Esophagus squamous epithelium (tissue), 5 donors: ENCODE measurements around the gene KCNQ1. TPM values are rescaled to one million over a fixed set of nuclear protein-coding genes. Genes with fewer than 3 reads are reported as not detected.
A peak's percentile ranks its signal among the peaks of the same experiment; 100 is the strongest.

Experiments used
- DNase-seq: peaks from one replicate; lab custom pipeline; 2025; lab: John Stamatoyannopoulos, UW
- H3K27ac ChIP-seq, 4 donors: fragments of 200-600 bp; sonication (generic); one replicate each; pipeline ENCODE4 v1.5.1; 2016 to 2019; ENCODE audit warnings: mild to moderate bottlenecking in 1 of 4
- H3K27me3 ChIP-seq, 4 donors: fragments of 200-600 bp; sonication (generic); 1 replicate in 3 of 4; 2 replicates in 1 of 4; pipeline versions ENCODE4 v1.5.1 to v1.6.0; 2017 to 2021; ENCODE audit warnings: antibody characterized with exemption in 1 of 4
- H3K36me3 ChIP-seq, 3 donors: fragments of 200-600 bp; sonication (generic); one replicate each; pipeline ENCODE4 v1.5.1; 2016 to 2019
- H3K4me1 ChIP-seq, 3 donors: fragments of 200-600 bp; sonication (generic); one replicate each; pipeline ENCODE4 v1.5.1; 2017 to 2019
- H3K4me3 ChIP-seq, 4 donors: fragments of 200-600 bp; sonication (generic); 1 replicate in 3 of 4; 2 replicates in 1 of 4; pipeline ENCODE4 v1.5.1; 2016 to 2019; ENCODE audit warnings: mild to moderate bottlenecking in 2 of 4, moderate library complexity in 1 of 4
- H3K9me3 ChIP-seq, 3 donors: fragments of 200-600 bp; sonication (generic); one replicate each; pipeline ENCODE4 v1.5.1; 2016 to 2019
- CTCF ChIP-seq, 6 experiments: fragments of 450-650 bp in 4 of 6; fragments of 200-600 bp in 2 of 6; sonication (generic) in 2 of 6; IDR thresholded peaks; one replicate each; pipeline ENCODE4 v1.5.1; 2016 to 2019; ENCODE audit warnings: antibody characterized with exemption in 6 of 6, mild to moderate bottlenecking in 4 of 6, moderate library complexity in 4 of 6
- POLR2A ChIP-seq, 4 donors: fragments of 450-650 bp; IDR thresholded peaks; one replicate each; pipeline ENCODE4 v1.6.1; 2017; ENCODE audit warnings: antibody characterized with exemption in 4 of 4, mild to moderate bottlenecking in 4 of 4, moderate library complexity in 3 of 4
- WGBS, 2 donors: methylation state at CpG; one replicate each; pipeline ENCODE4 v1.1.5; 2018; 5-methylcytosine and 5-hydroxymethylcytosine counted together
- intact Hi-C: fragments of 100-400 bp; cut with DNase I; formaldehyde crosslinking; loops from one replicate; pipeline ENCODE4 v1.15.0; 2022
- total RNA-seq, 4 donors: library from RNA; depleted of rRNA; stranded (reverse); fragments of >200 nt; gene quantifications; one replicate each; pipeline ENCODE4 v1.1.0, GENCODE V29; 2016
- donor health status: DM: yes; HTN: yes; CAD: no.

Gene KCNQ1
- total RNA-seq, 4 donors from 2014 or later: 0.61 to 3.1 (median 0.72) TPM

- Histone ChIP-seq H3K9me3 (no peaks in the 10 kb centered on the region), H3K27me3 (peaks cover 0 to 91% (median 0%) of the 10 kb centered on the region in 4 donors), H3K27ac (no peak overlapping the region), H3K4me3 (peak overlapping the region in 1 of 4 donors; percentile 66), H3K4me1 (peaks cover 20 to 40% (median 20%) of the 10 kb centered on the region in 3 donors), H3K36me3 (no peaks in the 10 kb centered on the region)
- peak in 1 of 4 donors; percentile 7 for TF ChIP-seq POLR2A (IDR thresholded peaks at IDR 0.05)
- TF ChIP-seq CTCF (IDR thresholded peaks at IDR 0.05): no peak
- intact Hi-C loops: no loop called here
- DNase-seq: no peak
- 61% methylated on average over 9 of the region's 15 CpGs; no CpG with 5 or more reads in 1 of the 2 donors for WGBS, 2 donors
Measured at GRCh38 chr11:2446590-2447252, 1.9 kb downstream of the KCNQ1 start.

GRCh38 chr11:2447253-2447950, 2.6 kb downstream of the KCNQ1 start:
- TF ChIP-seq POLR2A (IDR thresholded peaks at IDR 0.05): no peak
- TF ChIP-seq CTCF (IDR thresholded peaks at IDR 0.05): no peak
- Histone ChIP-seq H3K4me3 (no peak overlapping the region), H3K27ac (no peak overlapping the region), H3K9me3 (no peaks in the 10 kb centered on the region), H3K27me3 (peaks cover 0 to 94% (median 0%) of the 10 kb centered on the region in 4 donors), H3K36me3 (no peaks in the 10 kb centered on the region), H3K4me1 (peaks cover 20 to 43% (median 20%) of the 10 kb centered on the region in 3 donors)
- no peak for DNase-seq
- intact Hi-C loops: no loop called here
- 57 to 76% methylated on average over 4 to 8 of the region's 12 CpGs for WGBS, 2 donors

GRCh38 chr11:2447951-2448650, 3.3 kb downstream of the KCNQ1 start:
- DNase-seq: no peak
- peaks cover 0 to 97% (median 0%) of the 10 kb centered on the region in 4 donors for H3K27me3 ChIP-seq
- H3K27ac ChIP-seq: no peak overlapping the region
- no peaks in the 10 kb centered on the region for H3K9me3 ChIP-seq
- peaks cover 20 to 44% (median 20%) of the 10 kb centered on the region in 3 donors for H3K4me1 ChIP-seq
- no peak overlapping the region for H3K4me3 ChIP-seq
- WGBS, 2 donors: 72 to 89% methylated on average over 1 to 5 of the region's 10 CpGs
- intact Hi-C loops: no loop called here
- H3K36me3 ChIP-seq: no peaks in the 10 kb centered on the region
- no peak for TF ChIP-seq POLR2A (IDR thresholded peaks at IDR 0.05)

GRCh38 chr11:2448661-2449547, 4.1 kb downstream of the KCNQ1 start:
- H3K36me3 ChIP-seq: no peaks in the 10 kb centered on the region
- intact Hi-C loops: no loop called here
- TF ChIP-seq POLR2A (IDR thresholded peaks at IDR 0.05) (no peak), CTCF (IDR thresholded peaks at IDR 0.05) (no peak)
- peaks cover 20 to 41% (median 20%) of the 10 kb centered on the region in 3 donors for H3K4me1 ChIP-seq
- peaks cover 0 to 95% (median 0%) of the 10 kb centered on the region in 4 donors for H3K27me3 ChIP-seq
- DNase-seq: no peak
- no peak overlapping the region for H3K27ac ChIP-seq
- H3K9me3 ChIP-seq: no peaks in the 10 kb centered on the region
- 91 to 100% methylated on average over 6 to 13 of the region's 21 CpGs for WGBS, 2 donors
- no peak overlapping the region for H3K4me3 ChIP-seq
